GM12872 (cell line): ENCODE measurements around the gene DENND1A.

Experiments
- CTCF ChIP-seq: IDR thresholded peaks from 3 replicates; pipeline ENCODE4 v1.5.1; 2011; ENCODE audit warnings: low read depth, mild to moderate bottlenecking, low read length, moderate library complexity; ENCODE audit not compliant: insufficient read depth

DENND1A gene

DNA sequence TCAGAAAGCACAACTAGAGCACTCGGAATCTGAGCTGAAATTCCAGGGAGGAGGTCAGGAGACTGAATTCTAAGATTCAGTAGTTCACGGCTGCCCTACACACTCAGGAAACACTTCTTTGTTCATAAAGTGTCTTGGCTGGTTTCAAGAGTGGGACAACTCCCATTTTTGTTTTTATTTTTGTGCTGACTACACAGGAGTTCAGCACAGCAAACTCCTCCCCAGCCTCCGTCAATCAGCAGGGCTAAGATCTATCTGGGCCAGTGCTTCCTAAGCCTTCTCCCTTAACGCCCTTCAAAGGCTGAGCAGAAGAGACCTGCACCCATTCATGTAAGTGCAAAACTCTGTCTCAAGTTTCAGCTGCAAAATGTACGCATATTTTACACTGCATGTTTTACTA, 323.8 kb downstream of the DENND1A start:
- TF ChIP-seq CTCF = no peak

DNA sequence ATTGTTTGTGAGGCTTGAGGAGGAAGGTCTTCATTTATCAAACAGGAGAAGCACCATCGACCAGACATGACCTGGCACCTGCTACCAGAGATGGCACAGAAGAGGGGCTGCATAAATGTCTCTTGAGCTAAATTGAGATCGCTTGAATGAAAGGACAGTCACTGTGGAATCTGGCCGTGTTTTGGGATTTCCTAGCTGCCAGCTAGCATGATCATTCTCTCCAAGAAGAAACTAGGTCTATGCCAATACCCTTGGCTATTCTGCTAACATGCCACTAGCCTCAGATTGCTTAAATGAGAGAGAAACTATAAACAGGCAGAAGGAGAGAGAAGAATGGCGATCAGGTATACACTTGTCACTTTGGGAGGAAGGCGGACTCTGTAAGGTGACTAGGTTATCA, 324.6 kb downstream of the DENND1A start:
- no peak for TF ChIP-seq CTCF

GRCh38 chr9:123604861-123605260, 325.1 kb downstream of the DENND1A start:
- TF ChIP-seq CTCF = no peak

DNA sequence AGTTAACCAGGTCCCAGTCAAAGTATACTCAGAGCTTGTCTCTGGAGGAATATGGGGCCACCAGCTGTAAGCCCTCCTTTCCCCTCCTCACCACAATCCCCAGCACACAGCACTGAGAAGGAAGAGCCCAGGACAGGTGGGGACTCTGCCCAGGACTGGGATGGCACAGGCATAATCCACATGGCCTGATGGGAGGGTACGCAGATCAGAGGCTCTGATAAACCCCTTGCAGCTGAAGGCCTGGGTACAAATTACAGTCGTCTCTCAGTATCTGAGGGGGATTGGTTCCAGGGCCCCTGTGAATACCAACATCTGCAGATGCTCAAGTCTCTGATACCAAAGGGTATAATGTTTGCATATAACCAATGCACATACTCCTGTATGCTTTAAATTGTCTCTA, 328.1 kb downstream of the DENND1A start:
- no peak for TF ChIP-seq CTCF

DNA sequence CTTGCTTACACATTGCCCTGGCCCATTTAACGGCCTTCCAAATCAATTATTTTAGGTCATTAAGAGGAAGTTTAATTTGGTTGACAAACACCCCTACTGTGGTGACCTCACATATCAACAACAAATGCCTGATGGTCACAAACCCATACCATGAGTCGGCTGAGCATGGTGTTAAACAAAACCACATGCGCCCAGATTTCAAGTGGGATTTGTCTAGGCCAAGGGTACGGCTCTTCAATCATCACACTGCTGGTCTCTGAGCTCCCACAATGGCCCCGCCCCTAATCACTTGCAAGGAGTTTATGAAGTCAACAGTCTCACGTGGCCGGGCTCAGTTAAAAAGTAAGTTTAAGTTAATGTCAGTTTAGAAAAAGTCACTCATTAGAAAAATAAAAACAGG, 330.1 kb downstream of the DENND1A start:
- TF ChIP-seq CTCF = no peak

DNA sequence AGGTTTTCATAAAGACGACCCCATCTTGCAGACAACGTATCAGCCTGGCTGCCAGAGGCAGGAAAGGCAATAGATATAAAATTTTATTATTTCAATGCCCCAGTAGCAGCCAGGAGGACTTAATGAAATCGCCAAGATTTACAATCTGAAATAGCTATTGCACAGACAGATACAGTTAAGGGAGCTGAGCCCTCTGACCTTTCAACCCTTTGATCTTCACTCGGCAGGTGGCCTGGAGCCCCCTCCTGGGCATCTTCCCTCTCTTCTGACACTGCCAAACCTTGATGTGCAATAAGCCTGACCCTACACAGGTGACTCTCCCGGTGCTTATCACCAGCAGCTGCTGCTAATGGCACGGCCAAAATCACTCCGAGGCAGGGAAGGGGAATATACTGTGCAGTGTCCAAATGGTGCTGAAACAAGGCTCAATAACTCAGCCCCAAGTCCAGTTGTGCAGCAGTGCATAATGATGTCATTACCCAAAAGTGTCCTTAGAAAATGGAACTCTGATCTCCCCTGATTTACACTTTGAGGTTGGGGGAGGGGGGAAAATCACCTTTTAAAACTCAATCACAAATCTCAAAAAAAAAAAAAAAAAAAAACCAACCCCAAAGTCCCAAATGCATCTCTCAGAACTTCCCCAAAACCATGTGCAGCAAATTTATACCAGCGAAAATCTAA, 331.9 kb downstream of the DENND1A start:
- TF ChIP-seq CTCF = no peak

DNA sequence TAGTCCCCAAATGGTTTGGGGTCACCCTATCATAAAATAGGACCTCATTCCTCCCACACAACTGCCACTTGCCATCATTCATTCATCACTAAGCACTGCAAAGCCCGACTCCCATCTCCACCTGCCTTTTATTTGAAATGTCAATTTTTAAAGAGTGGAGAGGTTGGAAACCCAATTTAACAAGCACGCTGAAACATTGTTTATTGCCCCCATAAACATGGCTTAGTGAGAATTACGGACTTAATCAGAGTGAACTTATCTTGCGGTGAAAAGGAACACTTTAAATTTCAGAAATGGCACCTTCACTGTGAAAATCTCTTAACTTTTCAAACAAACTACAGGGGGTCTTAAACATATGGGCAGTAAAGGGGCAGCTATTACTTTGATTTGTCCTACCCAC, 332.9 kb downstream of the DENND1A start:
- TF ChIP-seq CTCF = no peak
